NT2/D1 (cell line): ENCODE measurements around the gene MEPCE.

Experiments used
- DNase-seq: peaks from one replicate; pipeline ENCODE4 v3.0.0-alpha.2; 2011; ENCODE audit warnings: low read depth, low spot score
- H3K27me3 ChIP-seq: 2 replicates; pipeline ENCODE4 v1.6.0; 2011; ENCODE audit warnings: mild to moderate bottlenecking; ENCODE audit not compliant: insufficient read length, insufficient read depth
- H3K36me3 ChIP-seq: 2 replicates; pipeline ENCODE4 v1.6.1; 2011; ENCODE audit warnings: mild to moderate bottlenecking, low read length, mixed read lengths; ENCODE audit not compliant: insufficient read depth, insufficient read length
- H3K4me1 ChIP-seq: 2 replicates; pipeline ENCODE4 v1.5.1; 2011; ENCODE audit not compliant: insufficient read depth, insufficient read length
- H3K4me3 ChIP-seq: 2 replicates; pipeline ENCODE4 v1.5.1; 2011; ENCODE audit warnings: low read depth; ENCODE audit not compliant: insufficient read length
- H3K9ac ChIP-seq: 2 replicates; pipeline ENCODE4 v1.6.0; 2011; ENCODE audit warnings: low read depth; ENCODE audit not compliant: insufficient read length
- H3K9me3 ChIP-seq: 2 replicates; pipeline ENCODE4 v1.5.1; 2011; ENCODE audit warnings: mild to moderate bottlenecking, low read length; ENCODE audit not compliant: insufficient read depth
- SUZ12 ChIP-seq: IDR thresholded peaks from 2 replicates; pipeline ENCODE4 v1.6.1; 2011; ENCODE audit not compliant: insufficient read length, insufficient read depth; ENCODE audit errors: extremely low read depth
- YY1 ChIP-seq: IDR thresholded peaks from 2 replicates; pipeline ENCODE4 v1.6.1; 2011; ENCODE audit not compliant: insufficient read length, insufficient read depth
- ZNF274 ChIP-seq: IDR thresholded peaks from 2 replicates; pipeline ENCODE4 v1.6.1; 2011; ENCODE audit warnings: mild to moderate bottlenecking, low read depth, low read length

Gene MEPCE

DNA sequence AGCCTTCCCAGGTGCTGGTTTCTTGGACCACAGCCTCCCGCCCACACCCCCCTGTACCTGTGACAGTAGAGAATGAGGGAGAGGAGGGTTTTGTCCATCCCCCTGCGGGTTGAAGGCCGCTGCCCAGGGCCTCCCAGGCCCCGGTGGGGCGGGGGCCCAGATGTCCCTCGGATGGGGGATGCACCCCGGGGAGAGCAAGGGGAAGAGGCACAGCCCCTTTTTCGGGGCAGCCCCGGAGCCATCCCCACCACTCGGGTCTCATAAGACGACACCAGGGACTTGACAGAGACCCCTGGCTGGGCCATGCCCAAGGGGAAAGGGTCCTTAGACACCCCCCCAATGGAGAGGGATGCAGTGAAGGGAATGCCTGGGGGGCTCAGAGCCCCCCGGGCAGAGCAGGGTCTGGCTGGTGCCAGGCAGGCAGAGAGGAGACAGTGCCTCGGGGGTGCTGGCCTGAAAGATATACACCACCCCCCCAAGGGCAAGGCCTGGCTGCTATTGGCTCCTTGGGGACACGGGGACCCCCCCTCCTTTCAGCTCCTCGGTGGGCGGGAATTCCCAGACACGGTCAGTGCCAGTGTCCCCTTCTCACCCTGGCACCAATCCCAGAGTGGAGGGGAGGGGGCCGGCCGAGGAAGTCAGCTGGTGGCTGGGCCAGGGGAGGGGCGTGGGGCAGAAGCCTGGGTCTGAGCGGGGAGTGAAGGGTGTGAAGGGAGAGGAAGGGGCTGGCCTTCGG, 38.2 kb downstream of the MEPCE start:
- Histone ChIP-seq H3K4me1 (peaks cover 7% of the 10 kb centered on the region), H3K36me3 (peaks cover 21% of the 10 kb centered on the region), H3K27me3 (no peaks in the 10 kb centered on the region), H3K4me3 (no peak overlapping the region), H3K9me3 (no peaks in the 10 kb centered on the region), H3K9ac (no peak overlapping the region)
- TF ChIP-seq YY1 (no peak), SUZ12 (no peak), ZNF274 (no peak)
- DNase-seq = no peak

DNA sequence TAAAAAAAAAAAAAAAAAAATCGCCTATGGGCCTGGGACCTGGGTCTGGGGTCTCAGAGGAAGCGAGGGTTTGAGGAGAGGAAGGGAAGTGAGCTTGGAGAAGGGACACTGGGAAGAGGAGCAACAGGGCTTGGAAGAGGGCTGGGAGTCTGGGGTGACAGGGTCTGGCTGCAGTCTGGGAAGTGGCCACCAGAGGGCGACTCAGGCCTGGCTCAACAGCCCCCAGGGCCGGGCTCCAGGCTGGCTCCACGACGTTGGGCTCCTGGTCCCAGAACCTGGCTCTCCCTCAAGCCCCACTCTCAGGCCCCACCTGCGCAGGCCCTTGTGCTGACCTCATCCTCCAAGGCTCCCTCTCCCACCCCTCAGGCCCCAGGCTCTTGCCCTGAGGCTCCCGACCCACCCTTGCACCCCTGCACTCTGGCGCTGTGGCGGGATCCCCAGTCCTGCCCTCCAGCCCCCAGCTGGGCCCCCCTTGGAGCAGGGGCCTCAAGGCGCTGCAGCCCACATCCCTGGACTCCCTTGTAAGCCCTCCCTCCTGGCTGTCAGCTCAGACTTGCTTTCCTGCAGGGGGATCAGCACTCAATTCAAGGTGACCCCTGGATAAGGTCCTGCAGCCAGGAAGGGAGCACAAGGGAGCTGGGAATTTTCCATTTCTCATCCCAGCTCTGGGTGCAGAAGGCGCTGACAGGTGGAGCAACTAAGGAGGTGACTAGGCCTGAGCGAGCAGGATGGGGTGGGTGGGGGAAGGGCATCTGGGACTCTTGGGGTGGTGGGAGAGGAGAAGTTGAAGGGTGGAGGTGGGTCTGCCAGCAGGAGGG, 39.8 kb downstream of the MEPCE start:
- H3K4me1 ChIP-seq = peaks cover 11% of the 10 kb centered on the region
- no peaks in the 10 kb centered on the region for H3K27me3 ChIP-seq
- H3K4me3 ChIP-seq = no peak overlapping the region
- H3K9ac ChIP-seq = no peak overlapping the region
- peak; percentile 63 for DNase-seq
- TF ChIP-seq ZNF274 = no peak
- no peak for TF ChIP-seq SUZ12
- TF ChIP-seq YY1 = no peak
- H3K9me3 ChIP-seq = no peaks in the 10 kb centered on the region
- H3K36me3 ChIP-seq = peaks cover 29% of the 10 kb centered on the region

DNA sequence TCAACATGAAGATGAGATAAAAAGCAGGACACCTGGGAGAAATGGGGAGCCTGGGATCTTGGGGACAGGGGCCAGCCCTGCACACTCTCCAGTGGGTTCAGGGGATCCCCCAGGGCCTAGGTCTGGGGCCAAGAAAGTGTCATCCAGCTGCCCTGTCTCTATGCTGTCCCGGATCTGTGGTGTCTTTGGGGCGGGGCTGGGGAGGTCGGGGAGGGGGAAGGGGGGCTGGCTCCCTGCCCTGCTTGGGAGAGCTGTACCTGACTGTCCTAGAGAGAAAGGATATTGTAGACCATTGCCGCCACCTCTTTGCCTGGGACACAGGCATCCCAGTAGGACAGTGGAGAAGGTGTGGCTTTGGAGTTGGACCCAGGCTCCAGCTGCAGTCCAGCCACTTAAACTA, 41.4 kb downstream of the MEPCE start:
- DNase-seq = no peak
- H3K36me3 ChIP-seq = peaks cover 29% of the 10 kb centered on the region
- no peak overlapping the region for H3K9ac ChIP-seq
- H3K4me1 ChIP-seq = peaks cover 11% of the 10 kb centered on the region
- no peak overlapping the region for H3K4me3 ChIP-seq
- TF ChIP-seq ZNF274 (no peak), SUZ12 (no peak)
- no peaks in the 10 kb centered on the region for H3K9me3 ChIP-seq
- no peaks in the 10 kb centered on the region for H3K27me3 ChIP-seq

DNA sequence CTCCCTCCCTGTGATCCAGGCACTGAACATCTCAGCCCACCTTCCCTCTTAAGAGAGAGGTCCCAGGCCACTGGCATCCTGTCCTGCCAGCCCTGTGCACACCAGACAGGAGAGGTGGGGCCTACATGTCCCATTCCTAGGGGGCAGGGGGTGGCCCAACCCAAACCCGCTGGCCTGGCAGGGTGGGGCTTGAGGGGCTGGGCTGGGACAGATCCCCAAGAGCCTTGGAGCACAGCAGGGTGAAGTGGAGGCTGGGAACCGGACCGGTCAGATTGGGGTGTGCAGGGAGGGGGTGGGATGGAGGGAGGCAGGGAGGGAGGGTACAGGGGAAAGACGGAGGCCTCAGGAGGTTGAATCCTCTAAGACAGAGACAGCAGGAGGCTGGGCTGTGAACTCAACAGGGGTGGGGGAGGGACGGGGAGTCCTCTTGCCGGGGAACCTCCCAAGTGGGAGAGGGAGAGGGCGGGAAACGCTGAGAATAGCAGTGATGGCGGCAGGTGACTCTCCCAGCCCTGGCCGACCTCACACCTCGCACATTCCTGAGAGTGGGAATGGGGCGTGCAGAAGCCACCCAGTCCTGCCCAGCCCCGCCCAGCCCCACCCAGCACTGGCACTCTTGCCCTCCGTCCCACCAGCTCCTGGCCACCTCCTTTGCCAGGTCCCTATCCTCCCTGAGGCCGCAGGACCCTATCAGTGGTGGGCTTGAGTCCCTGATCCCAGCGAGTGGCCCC, 42.7 kb downstream of the MEPCE start:
- no peak overlapping the region for H3K9ac ChIP-seq
- peaks cover 14% of the 10 kb centered on the region for H3K4me1 ChIP-seq
- no peak for DNase-seq
- H3K36me3 ChIP-seq = peaks cover 32% of the 10 kb centered on the region
- H3K27me3 ChIP-seq = no peaks in the 10 kb centered on the region
- H3K4me3 ChIP-seq = no peak overlapping the region
- H3K9me3 ChIP-seq = no peaks in the 10 kb centered on the region
- no peak for TF ChIP-seq YY1
- no peak for TF ChIP-seq ZNF274
- no peak for TF ChIP-seq SUZ12

DNA sequence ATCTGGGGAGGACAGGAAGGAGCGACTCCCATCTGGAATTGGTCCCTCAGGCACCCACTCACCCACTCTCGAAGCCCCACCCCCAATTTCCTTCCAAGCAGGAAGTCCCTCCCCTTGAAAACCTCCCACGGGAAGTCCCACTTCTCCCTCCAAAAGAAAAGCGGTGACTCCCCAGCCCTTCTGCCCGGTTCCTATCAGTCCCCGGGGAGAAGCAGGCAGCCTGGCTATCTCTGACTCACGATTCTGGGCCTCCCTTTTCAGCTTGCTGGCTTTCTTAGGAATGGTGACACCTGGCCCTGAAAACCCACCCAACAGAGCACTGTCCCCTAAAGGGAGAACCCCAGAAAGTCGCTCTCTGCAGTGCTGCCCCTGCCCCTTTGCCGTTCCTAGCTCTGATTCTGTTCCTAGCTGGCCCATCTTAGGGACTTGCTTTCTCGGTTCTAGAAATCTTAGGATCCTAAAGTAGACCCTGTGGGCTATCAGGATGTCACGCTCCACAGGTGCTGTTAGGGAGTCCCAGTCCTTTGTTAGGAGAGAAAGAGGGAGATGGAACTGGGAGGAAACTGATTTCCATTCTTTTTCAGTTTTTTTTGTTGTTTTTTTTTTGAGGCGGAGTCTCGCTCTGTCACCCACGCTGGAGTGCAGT, 43.3 kb downstream of the MEPCE start:
- Histone ChIP-seq H3K36me3 (peaks cover 26% of the 10 kb centered on the region), H3K9me3 (no peaks in the 10 kb centered on the region), H3K4me3 (no peak overlapping the region), H3K9ac (no peak overlapping the region), H3K4me1 (peaks cover 14% of the 10 kb centered on the region), H3K27me3 (no peaks in the 10 kb centered on the region)
- TF ChIP-seq ZNF274 (no peak), SUZ12 (no peak), YY1 (no peak)
- no peak for DNase-seq

DNA sequence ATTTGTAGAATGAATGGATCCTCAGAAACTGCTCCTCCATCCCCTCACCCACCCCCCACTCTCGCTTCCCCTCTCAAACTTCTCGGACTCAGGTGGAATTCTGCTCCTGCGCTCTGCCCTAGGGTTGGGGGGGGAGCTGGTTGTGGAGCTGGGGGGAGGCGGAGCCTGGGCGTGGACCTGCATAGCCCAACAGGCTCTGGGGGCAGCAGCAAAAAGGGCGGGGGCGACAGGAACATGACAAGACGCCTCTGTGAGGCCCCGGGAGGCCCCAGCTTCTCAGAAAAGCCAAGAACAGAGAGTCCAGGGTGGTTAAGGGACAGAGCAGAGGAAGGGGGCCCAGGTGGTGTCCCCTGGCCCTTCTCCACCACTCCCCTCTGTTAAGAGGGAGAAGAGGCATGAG, 45.9 kb downstream of the MEPCE start:
- H3K9me3 ChIP-seq = no peaks in the 10 kb centered on the region
- H3K4me3 ChIP-seq = no peak overlapping the region
- TF ChIP-seq SUZ12 = no peak
- no peak for TF ChIP-seq ZNF274
- no peak for TF ChIP-seq YY1
- H3K4me1 ChIP-seq = peaks cover 11% of the 10 kb centered on the region
- peaks cover 20% of the 10 kb centered on the region for H3K36me3 ChIP-seq
- no peaks in the 10 kb centered on the region for H3K27me3 ChIP-seq
- DNase-seq = no peak
- H3K9ac ChIP-seq = no peak overlapping the region

DNA sequence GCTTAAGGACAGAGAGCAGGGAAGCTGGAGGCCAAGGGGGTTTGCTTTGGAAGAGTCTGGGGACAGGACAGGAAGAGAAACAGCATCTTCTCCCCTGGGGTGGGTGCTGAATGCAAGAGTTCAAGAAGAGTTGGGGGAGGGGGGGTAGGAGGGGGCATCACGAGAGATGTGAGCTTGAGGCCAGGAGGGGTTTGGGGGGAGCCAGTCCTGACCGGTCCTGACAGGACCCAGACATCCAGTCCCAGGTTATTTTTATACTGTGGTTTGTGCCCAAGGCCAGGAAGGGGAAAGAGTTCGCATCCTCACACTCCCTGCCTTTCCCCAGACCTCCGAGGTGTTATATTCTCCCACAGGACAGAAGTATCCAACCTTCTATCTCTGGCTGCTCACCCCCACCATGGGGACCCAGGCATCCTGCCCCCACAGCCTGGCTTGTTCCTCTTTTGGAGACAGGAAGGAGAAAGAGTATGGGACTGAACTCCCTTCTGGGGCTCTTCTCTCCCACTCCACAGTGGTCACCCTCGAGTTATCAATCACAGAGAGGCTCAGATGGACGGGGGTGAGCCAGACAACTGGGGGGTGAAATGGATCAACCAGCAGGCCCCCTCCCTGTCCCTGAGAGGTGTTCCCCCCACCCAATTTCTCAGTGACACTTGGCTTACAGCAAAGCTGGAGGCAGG, 46.6 kb downstream of the MEPCE start:
- Histone ChIP-seq H3K9me3 (no peaks in the 10 kb centered on the region), H3K9ac (peak overlapping the region; percentile 50), H3K4me1 (peaks cover 11% of the 10 kb centered on the region), H3K36me3 (peaks cover 17% of the 10 kb centered on the region), H3K27me3 (no peaks in the 10 kb centered on the region), H3K4me3 (no peak overlapping the region)
- no peak for DNase-seq
- TF ChIP-seq ZNF274 = no peak
- TF ChIP-seq SUZ12 = no peak
- TF ChIP-seq YY1 = no peak
